Tibial nerve (tissue), 3 donors: ENCODE results near the gene HSD17B14.

Experiments used
- POLR2A ChIP-seq, 2 donors: fragments of 450-650 bp; IDR thresholded peaks; one replicate each; pipeline ENCODE4 v1.6.1; 2017; ENCODE audit warnings: antibody characterized with exemption in 2 of 2, mild to moderate bottlenecking in 2 of 2, moderate library complexity in 2 of 2
- TF ChIP-seq, protein P1 (sequence below), 5 experiments: fragments of 200-600 bp in 3 of 5; fragments of 450-650 bp in 2 of 5; sonication (generic) in 3 of 5; IDR thresholded peaks; one replicate each; pipeline ENCODE4 v1.5.1; 2016 to 2019; ENCODE audit warnings: antibody characterized with exemption in 5 of 5, mild to moderate bottlenecking in 3 of 5, moderate library complexity in 2 of 5

GRCh38 chr19:48804496-48804895 lies 31.8 kb downstream of the HSD17B14 start:
- TF ChIP-seq, protein P1, sequence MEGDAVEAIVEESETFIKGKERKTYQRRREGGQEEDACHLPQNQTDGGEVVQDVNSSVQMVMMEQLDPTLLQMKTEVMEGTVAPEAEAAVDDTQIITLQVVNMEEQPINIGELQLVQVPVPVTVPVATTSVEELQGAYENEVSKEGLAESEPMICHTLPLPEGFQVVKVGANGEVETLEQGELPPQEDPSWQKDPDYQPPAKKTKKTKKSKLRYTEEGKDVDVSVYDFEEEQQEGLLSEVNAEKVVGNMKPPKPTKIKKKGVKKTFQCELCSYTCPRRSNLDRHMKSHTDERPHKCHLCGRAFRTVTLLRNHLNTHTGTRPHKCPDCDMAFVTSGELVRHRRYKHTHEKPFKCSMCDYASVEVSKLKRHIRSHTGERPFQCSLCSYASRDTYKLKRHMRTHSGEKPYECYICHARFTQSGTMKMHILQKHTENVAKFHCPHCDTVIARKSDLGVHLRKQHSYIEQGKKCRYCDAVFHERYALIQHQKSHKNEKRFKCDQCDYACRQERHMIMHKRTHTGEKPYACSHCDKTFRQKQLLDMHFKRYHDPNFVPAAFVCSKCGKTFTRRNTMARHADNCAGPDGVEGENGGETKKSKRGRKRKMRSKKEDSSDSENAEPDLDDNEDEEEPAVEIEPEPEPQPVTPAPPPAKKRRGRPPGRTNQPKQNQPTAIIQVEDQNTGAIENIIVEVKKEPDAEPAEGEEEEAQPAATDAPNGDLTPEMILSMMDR (IDR thresholded peaks at IDR 0.05), result no peak
- TF ChIP-seq POLR2A (IDR thresholded peaks at IDR 0.05), result no peak
